SK-N-SH (cell line): Measurements from ENCODE around the gene ZNF620. TPM values are rescaled to one million over a fixed set of nuclear protein-coding genes. Genes with fewer than 3 reads are reported as not detected.

Source experiments
- CTCF ChIA-PET: fragments of 300-600, 350-600 bp; formaldehyde crosslinking; extraction: SDS; loops from one replicate; lab custom pipeline; 2021; lab: Yijun Ruan, JAX
- POLR2A ChIA-PET: fragments of 350-600 bp; sonication (Branson Sonifier 250); formaldehyde crosslinking; extraction: SDS; loops from one replicate; lab custom pipeline; 2020; ENCODE audit warnings: antibody characterized with exemption, inconsistent platforms; lab: Yijun Ruan, JAX
- DNase-seq: peaks from one replicate; pipeline ENCODE4 v3.0.0; 2012
- H2AFZ ChIP-seq: fragments of 200-600 bp; sonication (generic); 2 replicates; pipeline ENCODE4 v1.8.1; 2016; ENCODE audit warnings: antibody characterized with exemption, mild to moderate bottlenecking, low read depth
- H3F3A ChIP-seq: fragments of 200-600 bp; sonication (generic); replicated peaks from 2 replicates; pipeline ENCODE3; 2016; ENCODE audit warnings: antibody characterized with exemption, mild to moderate bottlenecking; ENCODE audit not compliant: insufficient read depth
- H3K27ac ChIP-seq, 2 experiments: fragments of 200-500 bp in 1 of 2; fragments of 200-600 bp in 1 of 2; sonication (Bioruptor generic) in 1 of 2; sonication (generic), shearing (Covaris generic) in 1 of 2; 2 replicates each; pipeline versions ENCODE4 v1.5.1 to v1.6.1; 2014 to 2016; ENCODE audit warnings: low read depth in 2 of 2, inconsistent platforms in 1 of 2, low read length in 1 of 2, mild to moderate bottlenecking in 1 of 2, mixed read lengths in 1 of 2
- H3K27me3 ChIP-seq: fragments of 200-600 bp; sonication (generic), shearing (Covaris generic); 2 replicates; pipeline ENCODE4 v1.6.1; 2016; ENCODE audit warnings: mixed run types; ENCODE audit not compliant: insufficient read depth
- H3K36me3 ChIP-seq, 2 experiments: fragments of 200-500 bp in 1 of 2; fragments of 200-600 bp in 1 of 2; sonication (Bioruptor generic) in 1 of 2; sonication (generic) in 1 of 2; replicated peaks in 1 of 2; 2 replicates each; pipeline versions ENCODE3 to v1.5.1; 2014 to 2016; ENCODE audit warnings: low read length in 1 of 2, mild to moderate bottlenecking in 1 of 2; ENCODE audit not compliant: insufficient read depth in 2 of 2, control insufficient read depth in 1 of 2
- H3K4me1 ChIP-seq, 2 experiments: fragments of 200-500 bp in 1 of 2; fragments of 200-600 bp in 1 of 2; sonication (Bioruptor generic) in 1 of 2; sonication (generic), shearing (Covaris generic) in 1 of 2; 2 replicates each; pipeline versions ENCODE4 v1.5.1 to v1.6.1; 2014 to 2016; ENCODE audit warnings: low read depth in 1 of 2, low read length in 1 of 2, mixed run types in 1 of 2; ENCODE audit not compliant: insufficient read depth in 2 of 2, control insufficient read depth in 1 of 2
- H3K4me2 ChIP-seq: fragments of 200-600 bp; sonication (generic), shearing (Covaris generic); 2 replicates; pipeline ENCODE4 v1.6.1; 2017; ENCODE audit warnings: mixed run types
- H3K4me3 ChIP-seq, 2 experiments: fragments of 200-500 bp in 1 of 2; fragments of 200-600 bp in 1 of 2; sonication (Bioruptor generic) in 1 of 2; sonication (generic), shearing (Covaris generic) in 1 of 2; 2 replicates each; pipeline versions ENCODE4 v1.5.1 to v1.8.1; 2014 to 2016; ENCODE audit warnings: low read depth in 2 of 2, inconsistent platforms in 1 of 2, low read length in 1 of 2, mild to moderate bottlenecking in 1 of 2, mixed read lengths in 1 of 2, moderate library complexity in 1 of 2
- H3K79me2 ChIP-seq: fragments of 200-600 bp; sonication (generic); 2 replicates; pipeline ENCODE4 v1.8.1; 2017; ENCODE audit warnings: mild to moderate bottlenecking; ENCODE audit not compliant: insufficient read depth
- H3K9ac ChIP-seq: fragments of 200-600 bp; sonication (generic); 2 replicates; pipeline ENCODE4 v1.6.1; 2017; ENCODE audit warnings: mixed run types
- H3K9me2 ChIP-seq: fragments of 200-600 bp; sonication (generic); 2 replicates; pipeline ENCODE4 v1.6.1; 2017; ENCODE audit warnings: mixed run types
- H3K9me3 ChIP-seq: fragments of 200-600 bp; sonication (generic); 2 replicates; pipeline ENCODE4 v1.6.1; 2017; ENCODE audit warnings: mixed run types, mild to moderate bottlenecking, moderate library complexity
- H4K20me1 ChIP-seq: fragments of 200-600 bp; sonication (generic); 2 replicates; pipeline ENCODE4 v1.6.1; 2017; ENCODE audit warnings: mild to moderate bottlenecking, mixed run types; ENCODE audit not compliant: insufficient read depth
- EZH2phosphoT487 ChIP-seq: fragments of 200-600 bp; sonication (generic); IDR thresholded peaks from 2 replicates; pipeline ENCODE4 v1.6.1; 2017; ENCODE audit warnings: low read depth, mixed run types, mild to moderate bottlenecking, antibody characterized with exemption, moderate library complexity, borderline replicate concordance
- MEF2A ChIP-seq: IDR thresholded peaks from 2 replicates; pipeline ENCODE4 v1.4.0; 2012; ENCODE audit warnings: low read depth, borderline replicate concordance
- NRF1 ChIP-seq: IDR thresholded peaks from 2 replicates; pipeline ENCODE4 v1.6.1; 2012; ENCODE audit warnings: low read depth, mild to moderate bottlenecking, low read length
- POLR2AphosphoS5 ChIP-seq: IDR thresholded peaks from 2 replicates; pipeline ENCODE4 v1.6.1; 2012; ENCODE audit warnings: low read depth, low read length
- RCOR1 ChIP-seq: fragments of 150-350 bp; IDR thresholded peaks from 2 replicates; pipeline ENCODE4 v1.6.1; 2017; ENCODE audit warnings: antibody characterized with exemption, low read length
- SMC3 ChIP-seq: IDR thresholded peaks from 2 replicates; pipeline ENCODE4 v1.6.1; 2012; ENCODE audit warnings: low read depth, low read length, improper control_type of control experiment
- WGBS: methylation state at CpG from one replicate; pipeline ENCODE4 v1.1.6; 2017; ENCODE audit warnings: low lambda C conversion rate; 5-methylcytosine and 5-hydroxymethylcytosine counted together
- polyA plus RNA-seq, 3 experiments: library from polyadenylated mRNA; depleted of rRNA; stranded (reverse); fragments of >200 nt; gene quantifications; 2 replicates each; pipeline ENCODE4 v1.2.3, GENCODE V29; 2012
- TF ChIP-seq, protein P1 (sequence below): fragments of 150-350 bp; IDR thresholded peaks from 2 replicates; pipeline ENCODE4 v1.6.1; 2016; ENCODE audit warnings: mild to moderate bottlenecking, low read depth, low read length
- TF ChIP-seq, protein P2 (sequence below): IDR thresholded peaks from 2 replicates; pipeline ENCODE4 v1.4.0; 2012; ENCODE audit warnings: low read depth, borderline replicate concordance

Gene ZNF620
- polyA plus RNA-seq, 1 of the 3 experiments (the other 2 are of a cell fraction) = 2.0 TPM

DNA sequence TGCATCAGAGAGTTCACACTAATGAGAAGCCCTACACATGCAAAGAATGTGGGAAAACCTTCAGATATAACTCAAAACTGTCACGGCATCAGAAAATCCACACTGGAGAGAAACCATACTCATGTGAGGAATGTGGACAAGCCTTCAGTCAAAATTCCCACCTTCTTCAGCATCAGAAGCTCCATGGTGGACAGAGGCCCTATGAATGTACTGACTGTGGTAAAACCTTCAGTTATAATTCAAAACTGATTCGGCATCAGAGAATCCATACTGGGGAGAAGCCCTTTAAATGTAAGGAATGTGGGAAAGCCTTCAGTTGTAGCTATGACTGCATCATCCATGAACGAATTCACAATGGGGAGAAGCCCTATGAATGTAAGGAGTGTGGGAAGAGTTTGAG lies 18.7 kb upstream of the ZNF620 start:
- Histone ChIP-seq H4K20me1 (no peaks in the 10 kb centered on the region), H3F3A (no peaks in the 10 kb centered on the region), H3K4me2 (no peak overlapping the region), H3K79me2 (no peaks in the 10 kb centered on the region), H3K9me2 (no peaks in the 10 kb centered on the region), H3K4me3 (no peak overlapping the region), H3K4me1 (no peaks in the 10 kb centered on the region; a peak in 1 of 4 replicates), H3K9ac (no peak overlapping the region), H3K36me3 (peaks cover 14 to 36% of the 10 kb centered on the region in 2 experiments), H3K9me3 (no peaks in the 10 kb centered on the region), H3K27ac (no peak overlapping the region), H2AFZ (no peak overlapping the region), H3K27me3 (no peaks in the 10 kb centered on the region)
- no peak for DNase-seq
- ChIA-PET POLR2A (no interaction called here), CTCF (interaction anchor here (1.9 kb wide), 1 partner anchor 18 kb away, joined by 7 read pairs; no protein-coding TSS in a partner anchor)
- WGBS = 88% methylated on average over 3 of the region's 3 CpGs
- TF ChIP-seq POLR2AphosphoS5 = no peak

DNA sequence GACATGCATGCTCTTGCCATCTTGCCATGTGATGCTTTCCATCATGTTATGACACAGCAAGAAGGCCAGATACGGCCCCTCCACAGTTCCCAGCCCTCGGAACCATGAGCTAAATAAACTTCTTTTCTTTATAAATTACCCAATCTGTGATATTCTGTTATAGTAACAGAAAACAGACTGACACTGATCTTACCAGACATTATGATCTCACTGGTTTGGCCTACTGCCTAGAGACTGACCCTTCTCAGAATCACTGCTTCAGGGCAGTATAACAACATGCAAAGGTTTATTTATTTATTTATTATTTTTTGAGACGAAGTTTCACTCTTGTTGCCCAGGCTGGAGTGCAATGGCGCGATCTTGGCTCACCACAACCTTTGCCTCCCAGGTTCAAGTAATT lies 14.9 kb upstream of the ZNF620 start:
- Histone ChIP-seq H3K9me2 (no peaks in the 10 kb centered on the region), H4K20me1 (no peaks in the 10 kb centered on the region), H3K4me2 (no peak overlapping the region), H2AFZ (no peak overlapping the region), H3K27ac (no peak overlapping the region; a peak in 1 of 4 replicates), H3K9me3 (no peaks in the 10 kb centered on the region), H3F3A (no peaks in the 10 kb centered on the region), H3K27me3 (no peaks in the 10 kb centered on the region), H3K9ac (no peak overlapping the region), H3K4me3 (no peak overlapping the region), H3K4me1 (no peaks in the 10 kb centered on the region; a peak in 1 of 4 replicates), H3K79me2 (no peaks in the 10 kb centered on the region), H3K36me3 (peaks cover 9 to 30% of the 10 kb centered on the region in 2 experiments)
- 87% methylated on average over 5 of the region's 5 CpGs for WGBS
- no peak for DNase-seq
- POLR2A ChIA-PET = no interaction called here
- CTCF ChIA-PET = no interaction called here
- TF ChIP-seq NRF1 = no peak
- no peak for TF ChIP-seq EZH2phosphoT487
- TF ChIP-seq SMC3 = no peak
- no peak for TF ChIP-seq MEF2A
- TF ChIP-seq, protein P1, sequence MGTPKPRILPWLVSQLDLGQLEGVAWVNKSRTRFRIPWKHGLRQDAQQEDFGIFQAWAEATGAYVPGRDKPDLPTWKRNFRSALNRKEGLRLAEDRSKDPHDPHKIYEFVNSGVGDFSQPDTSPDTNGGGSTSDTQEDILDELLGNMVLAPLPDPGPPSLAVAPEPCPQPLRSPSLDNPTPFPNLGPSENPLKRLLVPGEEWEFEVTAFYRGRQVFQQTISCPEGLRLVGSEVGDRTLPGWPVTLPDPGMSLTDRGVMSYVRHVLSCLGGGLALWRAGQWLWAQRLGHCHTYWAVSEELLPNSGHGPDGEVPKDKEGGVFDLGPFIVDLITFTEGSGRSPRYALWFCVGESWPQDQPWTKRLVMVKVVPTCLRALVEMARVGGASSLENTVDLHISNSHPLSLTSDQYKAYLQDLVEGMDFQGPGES = no peak
- TF ChIP-seq, protein P2, sequence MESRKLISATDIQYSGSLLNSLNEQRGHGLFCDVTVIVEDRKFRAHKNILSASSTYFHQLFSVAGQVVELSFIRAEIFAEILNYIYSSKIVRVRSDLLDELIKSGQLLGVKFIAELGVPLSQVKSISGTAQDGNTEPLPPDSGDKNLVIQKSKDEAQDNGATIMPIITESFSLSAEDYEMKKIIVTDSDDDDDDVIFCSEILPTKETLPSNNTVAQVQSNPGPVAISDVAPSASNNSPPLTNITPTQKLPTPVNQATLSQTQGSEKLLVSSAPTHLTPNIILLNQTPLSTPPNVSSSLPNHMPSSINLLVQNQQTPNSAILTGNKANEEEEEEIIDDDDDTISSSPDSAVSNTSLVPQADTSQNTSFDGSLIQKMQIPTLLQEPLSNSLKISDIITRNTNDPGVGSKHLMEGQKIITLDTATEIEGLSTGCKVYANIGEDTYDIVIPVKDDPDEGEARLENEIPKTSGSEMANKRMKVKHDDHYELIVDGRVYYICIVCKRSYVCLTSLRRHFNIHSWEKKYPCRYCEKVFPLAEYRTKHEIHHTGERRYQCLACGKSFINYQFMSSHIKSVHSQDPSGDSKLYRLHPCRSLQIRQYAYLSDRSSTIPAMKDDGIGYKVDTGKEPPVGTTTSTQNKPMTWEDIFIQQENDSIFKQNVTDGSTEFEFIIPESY = no peak
- TF ChIP-seq RCOR1 = no peak
